Heart right ventricle (tissue), 16 donors: Measurements from ENCODE around the gene PRDM5. TPM values are rescaled to one million over a fixed set of nuclear protein-coding genes. Genes with fewer than 3 reads are reported as not detected.

Source experiments
- ATAC-seq, 8 donors: fragments of 200-7000 bp; cut with Tn5 transposase; one replicate each; pipeline ENCODE4 v1.9.1; 2020; ENCODE audit warnings: mild to moderate bottlenecking in 8 of 8, moderate library complexity in 8 of 8, moderate number of reproducible peaks in 1 of 8
- DNase-seq, 2 donors: peaks; one replicate each; pipeline ENCODE4 v3.0.0-alpha.2; 2020
- H3K27ac ChIP-seq, 10 donors: fragments of 200-600 bp; sonication (generic) in 2 of 10; one replicate each; pipeline versions ENCODE4 v1.5.0 to v1.8.0; 2020 to 2022; ENCODE audit warnings: mild to moderate bottlenecking in 3 of 10
- H3K27me3 ChIP-seq, 7 donors: fragments of 200-600 bp; one replicate each; pipeline ENCODE4 v1.8.0; 2021 to 2022; ENCODE audit warnings: mild to moderate bottlenecking in 2 of 7
- H3K36me3 ChIP-seq, 9 donors: fragments of 200-600 bp; sonication (generic) in 1 of 9; one replicate each; pipeline versions ENCODE4 v1.5.0 to v1.8.0; 2020 to 2022; ENCODE audit warnings: mild to moderate bottlenecking in 2 of 9
- H3K4me1 ChIP-seq, 9 donors: fragments of 200-600 bp; sonication (generic) in 1 of 9; one replicate each; pipeline versions ENCODE4 v1.5.0 to v1.8.0; 2020 to 2022; ENCODE audit warnings: mild to moderate bottlenecking in 4 of 9
- H3K4me3 ChIP-seq, 10 donors: fragments of 200-600 bp; sonication (generic) in 2 of 10; one replicate each; pipeline versions ENCODE4 v1.5.0 to v1.8.0; 2020 to 2022; ENCODE audit warnings: mild to moderate bottlenecking in 7 of 10, moderate library complexity in 2 of 10
- H3K9me3 ChIP-seq, 11 donors: fragments of 200-600 bp in 10 of 11; sonication (generic) in 2 of 11; one replicate each; pipeline versions ENCODE4 v1.5.0 to v1.8.0; 2013 to 2022; ENCODE audit warnings: mild to moderate bottlenecking in 2 of 11, control low read depth in 1 of 11, moderate library complexity in 1 of 11
- CTCF ChIP-seq, 9 donors: fragments of 200-600 bp; sonication (generic) in 2 of 9; IDR thresholded peaks; one replicate each; pipeline versions ENCODE4 v1.5.0 to v1.8.0; 2021 to 2022; ENCODE audit warnings: antibody characterized with exemption in 9 of 9, mild to moderate bottlenecking in 5 of 9, moderate library complexity in 1 of 9
- WGBS, 2 donors: extraction: QIAGEN DNeasy Blood & Tissue Kit; methylation state at CpG; one replicate each; pipeline ENCODE4 v1.1.7; 2013; ENCODE audit warnings: inconsistent platforms in 1 of 2; 5-methylcytosine and 5-hydroxymethylcytosine counted together
- intact Hi-C, 10 donors: fragments of 100-400 bp; cut with DNase I; formaldehyde crosslinking; loops; one replicate each; pipeline versions ENCODE4 v1.11.1 to v1.14.2; 2022
- polyA plus RNA-seq, 2 donors: library from polyadenylated mRNA; stranded (reverse); fragments of 200-250 nt; gene quantifications; one replicate each; pipeline ENCODE4 v1.2.3, GENCODE V29; 2013
- total RNA-seq, 10 donors: library from RNA; stranded (reverse); fragmentation: NEBNext Ultra II Directional in 3 of 10; extraction: Animal tissue kit (Norgen Biotek cat#: 25700) in 3 of 10; gene quantifications; one replicate each; pipeline versions ENCODE4 v1.2.1 to v1.2.4, GENCODE V29; 2021 to 2023
- donor health status: Arrhythmogenic right ventricular cardiomyopathy.
- donor health status: ischemic (EF 13 %, LVEDD 7.1; RV severe dilation, severe dysfunction).
- donor health status: healthy with polysubstance abuse.
- donor health status: DM: no; HTN: yes; CAD: no.
- donor health status: DM: no; HTN: no; CAD: no.
- donor health status: ischemic (EF 25% LVEDD 6.9; RV normal size, moderate dysfunction).
- donor health status: ischemic (EF 25% LVEDD 5.7; RV mildly dilated, moderate dysfunction).
- donor health status: healthy.
- donor health status: DM: yes; HTN: yes; CAD: no.
- donor health status: Ischemic cardiomyopathy.
- donor health status: ischemic (EF 35%, LVEDD 5.7; RV mildly dilated, moderate dysfunction).
- donor health status: nonischemic (EF 11% LVEDD 7.7; RV severe dilation, severe dysfunction).
- donor health status: DM: yes; HTN: yes; CAD: no.
- donor health status: PGD.
- donor health status: ischemic (EF 29% LVEDD 5.4; RV normal size, mild dysfunction).
- donor health status: nonischemic (EF 23%, LVEDD 6.1; RV moderate dilation, normal function).

Gene PRDM5
- total and polyA plus RNA-seq, 12 donors: 1.5 to 20.5 (median 12.1) TPM

- intact Hi-C loops: no loop called here
- Histone ChIP-seq H3K27ac (no peak overlapping the region), H3K36me3 (peaks cover 0 to 35% (median 4%) of the 10 kb centered on the region in 9 donors), H3K9me3 (no peaks in the 10 kb centered on the region), H3K4me3 (no peak overlapping the region), H3K4me1 (no peaks in the 10 kb centered on the region), H3K27me3 (no peaks in the 10 kb centered on the region)
- DNase-seq (no peak), ATAC-seq (no peak)
- WGBS, 2 donors: 74 to 88% methylated on average over 1 of the region's 1 CpG
- TF ChIP-seq CTCF (IDR thresholded peaks at IDR 0.05): no peak
Measured at GRCh38 chr4:120901731-120902130, 20.8 kb downstream of the PRDM5 start.

- no peaks in the 10 kb centered on the region for H3K27me3 ChIP-seq
- WGBS, 2 donors: 94 to 96% methylated on average over 4 of the region's 4 CpGs
- H3K4me3 ChIP-seq: no peak overlapping the region
- TF ChIP-seq CTCF (IDR thresholded peaks at IDR 0.05): no peak
- intact Hi-C loops: no loop called here
- DNase-seq (no peak), ATAC-seq (no peak)
- H3K27ac ChIP-seq: no peak overlapping the region
- peaks cover 0 to 20% (median 0%) of the 10 kb centered on the region in 9 donors for H3K36me3 ChIP-seq
- no peaks in the 10 kb centered on the region for H3K4me1 ChIP-seq
- no peaks in the 10 kb centered on the region for H3K9me3 ChIP-seq
Measured at GRCh38 chr4:120897981-120898719, 24.4 kb downstream of the PRDM5 start.

- no peaks in the 10 kb centered on the region for H3K4me1 ChIP-seq
- WGBS, 2 donors: 95 to 96% methylated on average over 2 of the region's 2 CpGs
- intact Hi-C loops: no loop called here
- peaks cover 0 to 8% (median 0%) of the 10 kb centered on the region in 9 donors for H3K36me3 ChIP-seq
- TF ChIP-seq CTCF (IDR thresholded peaks at IDR 0.05): no peak
- DNase-seq (no peak), ATAC-seq (no peak)
- H3K27ac ChIP-seq: no peak overlapping the region
- H3K27me3 ChIP-seq: no peaks in the 10 kb centered on the region
- H3K4me3 ChIP-seq: no peak overlapping the region
- H3K9me3 ChIP-seq: peaks cover 0 to 19% (median 5%) of the 10 kb centered on the region in 11 donors
Measured at GRCh38 chr4:120895554-120895953, 27.0 kb downstream of the PRDM5 start.

- intact Hi-C loops: no loop called here
- H3K4me1 ChIP-seq: no peaks in the 10 kb centered on the region
- ATAC-seq: no peak
- H3K27ac ChIP-seq: no peak overlapping the region
- peaks cover 0 to 4% (median 0%) of the 10 kb centered on the region in 9 donors for H3K36me3 ChIP-seq
- WGBS, 2 donors: 96 to 98% methylated on average over 2 of the region's 2 CpGs
- no peak overlapping the region for H3K4me3 ChIP-seq
- no peaks in the 10 kb centered on the region for H3K27me3 ChIP-seq
- H3K9me3 ChIP-seq: peaks cover 0 to 27% (median 8%) of the 10 kb centered on the region in 11 donors
- no peak for DNase-seq
- TF ChIP-seq CTCF (IDR thresholded peaks at IDR 0.05): no peak
Measured at GRCh38 chr4:120893314-120893713, 29.2 kb downstream of the PRDM5 start.
